SK-N-SH (cell line): Measurements from ENCODE around the gene GSE1.

Source experiments
- EP300 ChIP-seq, 2 experiments: IDR thresholded peaks; 2 replicates each; pipeline versions ENCODE4 v1.4.0 to v1.6.1; 2012; ENCODE audit warnings: borderline replicate concordance in 1 of 2, low read depth in 1 of 2, low read length in 1 of 2
- FOXM1 ChIP-seq: IDR thresholded peaks from 2 replicates; pipeline ENCODE4 v1.4.0; 2012; ENCODE audit warnings: low read depth, mild to moderate bottlenecking
- POLR2AphosphoS5 ChIP-seq: IDR thresholded peaks from 2 replicates; pipeline ENCODE4 v1.6.1; 2012; ENCODE audit warnings: low read depth, low read length
- SIN3A ChIP-seq: IDR thresholded peaks from 2 replicates; pipeline ENCODE4 v1.6.1; 2012; ENCODE audit warnings: low read depth, mild to moderate bottlenecking, low read length, moderate library complexity, borderline replicate concordance
- TAF1 ChIP-seq: IDR thresholded peaks from 2 replicates; pipeline ENCODE4 v1.6.1; 2012; ENCODE audit warnings: low read depth, mild to moderate bottlenecking, low read length, moderate library complexity, borderline replicate concordance
- TEAD4 ChIP-seq: IDR thresholded peaks from 2 replicates; pipeline ENCODE4 v1.4.0; 2012; ENCODE audit warnings: mild to moderate bottlenecking, borderline replicate concordance; ENCODE audit not compliant: insufficient read depth
- YY1 ChIP-seq: IDR thresholded peaks from 2 replicates; pipeline ENCODE4 v1.4.0; 2012; ENCODE audit warnings: low read depth, mild to moderate bottlenecking
- TF ChIP-seq, protein P1 (sequence below): fragments of 200-600 bp; sonication (generic); IDR thresholded peaks from 2 replicates; pipeline ENCODE4 v1.6.1; 2017; ENCODE audit warnings: antibody characterized with exemption, mild to moderate bottlenecking, moderate library complexity
- TF ChIP-seq, protein P2 (sequence below): IDR thresholded peaks from 2 replicates; pipeline ENCODE4 v1.4.0; 2012; ENCODE audit warnings: low read depth
- TF ChIP-seq, protein P3 (sequence below): fragments of 150-350 bp; IDR thresholded peaks from 2 replicates; pipeline ENCODE4 v1.6.1; 2017; ENCODE audit warnings: antibody characterized with exemption, low read length, low read depth, borderline replicate concordance

DNA sequence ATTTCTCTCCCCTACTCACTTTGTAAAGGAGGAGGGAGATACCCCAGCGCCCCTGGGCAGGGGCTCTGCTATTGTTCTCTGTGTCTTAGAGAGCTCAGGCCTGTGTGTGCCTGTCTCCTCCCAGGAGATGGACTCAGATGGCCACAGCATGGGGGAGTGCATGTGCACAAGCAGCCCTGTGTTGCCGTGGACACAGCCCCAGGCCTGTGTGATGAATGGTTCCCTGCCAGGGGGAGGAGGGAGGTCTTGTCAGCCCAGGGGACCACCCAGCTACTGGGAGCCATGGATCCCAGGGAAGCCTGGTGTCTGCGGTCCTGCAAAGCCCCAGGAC lies 49.3 kb downstream of the GSE1 start:
- TF ChIP-seq YY1: no peak
- TF ChIP-seq, protein P1, sequence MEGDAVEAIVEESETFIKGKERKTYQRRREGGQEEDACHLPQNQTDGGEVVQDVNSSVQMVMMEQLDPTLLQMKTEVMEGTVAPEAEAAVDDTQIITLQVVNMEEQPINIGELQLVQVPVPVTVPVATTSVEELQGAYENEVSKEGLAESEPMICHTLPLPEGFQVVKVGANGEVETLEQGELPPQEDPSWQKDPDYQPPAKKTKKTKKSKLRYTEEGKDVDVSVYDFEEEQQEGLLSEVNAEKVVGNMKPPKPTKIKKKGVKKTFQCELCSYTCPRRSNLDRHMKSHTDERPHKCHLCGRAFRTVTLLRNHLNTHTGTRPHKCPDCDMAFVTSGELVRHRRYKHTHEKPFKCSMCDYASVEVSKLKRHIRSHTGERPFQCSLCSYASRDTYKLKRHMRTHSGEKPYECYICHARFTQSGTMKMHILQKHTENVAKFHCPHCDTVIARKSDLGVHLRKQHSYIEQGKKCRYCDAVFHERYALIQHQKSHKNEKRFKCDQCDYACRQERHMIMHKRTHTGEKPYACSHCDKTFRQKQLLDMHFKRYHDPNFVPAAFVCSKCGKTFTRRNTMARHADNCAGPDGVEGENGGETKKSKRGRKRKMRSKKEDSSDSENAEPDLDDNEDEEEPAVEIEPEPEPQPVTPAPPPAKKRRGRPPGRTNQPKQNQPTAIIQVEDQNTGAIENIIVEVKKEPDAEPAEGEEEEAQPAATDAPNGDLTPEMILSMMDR: no peak
- TF ChIP-seq SIN3A: no peak
- no peak for TF ChIP-seq TAF1
- no peak for TF ChIP-seq TEAD4
- no peak for TF ChIP-seq POLR2AphosphoS5
- no peak for TF ChIP-seq EP300 (IDR thresholded peaks at IDR 0.05; ENCODE audit: borderline replicate concordance in 1 of 2, low read depth in 1 of 2, low read length in 1 of 2)
- TF ChIP-seq, protein P2, sequence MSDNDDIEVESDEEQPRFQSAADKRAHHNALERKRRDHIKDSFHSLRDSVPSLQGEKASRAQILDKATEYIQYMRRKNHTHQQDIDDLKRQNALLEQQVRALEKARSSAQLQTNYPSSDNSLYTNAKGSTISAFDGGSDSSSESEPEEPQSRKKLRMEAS: no peak
- no peak for TF ChIP-seq FOXM1
- TF ChIP-seq, protein P3, sequence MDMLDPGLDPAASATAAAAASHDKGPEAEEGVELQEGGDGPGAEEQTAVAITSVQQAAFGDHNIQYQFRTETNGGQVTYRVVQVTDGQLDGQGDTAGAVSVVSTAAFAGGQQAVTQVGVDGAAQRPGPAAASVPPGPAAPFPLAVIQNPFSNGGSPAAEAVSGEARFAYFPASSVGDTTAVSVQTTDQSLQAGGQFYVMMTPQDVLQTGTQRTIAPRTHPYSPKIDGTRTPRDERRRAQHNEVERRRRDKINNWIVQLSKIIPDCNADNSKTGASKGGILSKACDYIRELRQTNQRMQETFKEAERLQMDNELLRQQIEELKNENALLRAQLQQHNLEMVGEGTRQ: no peak
